OCI-LY7 (cell line): Measurements from ENCODE around the gene CABLES1. TPM values are rescaled to one million over a fixed set of nuclear protein-coding genes. Genes with fewer than 3 reads are reported as not detected.

Experiments
- BruUV-seq: library from RNA; stranded (reverse); fragments of 400-500 nt; replicated peaks from 2 replicates; lab custom pipeline; 2021; lab: Mats Ljungman, UMichigan
- CTCF ChIA-PET: fragments of 300-600 bp; sonication (Branson Sonifier 250); formaldehyde crosslinking; loops from one replicate; lab custom pipeline; 2022; ENCODE audit warnings: antibody characterized with exemption; ENCODE audit not compliant: unreplicated experiment; lab: Charles Lee
- POLR2A ChIA-PET: fragments of 300-600 bp; sonication (Branson Sonifier 250); formaldehyde crosslinking; loops from one replicate; lab custom pipeline; 2022; ENCODE audit warnings: antibody characterized with exemption; lab: Charles Lee
- DNase-seq: peaks from one replicate; pipeline ENCODE4 v3.0.0-alpha.2; 2015; ENCODE audit warnings: low spot score
- H2AFZ ChIP-seq: fragments of 200-600 bp; sonication (generic), shearing (Covaris generic); 2 replicates; pipeline ENCODE4 v1.6.1; 2014; ENCODE audit warnings: mild to moderate bottlenecking, antibody characterized with exemption, low read length, moderate library complexity
- H3K27ac ChIP-seq: fragments of 200-600 bp; sonication (generic); 2 replicates; pipeline ENCODE4 v1.5.1; 2014; ENCODE audit warnings: mixed run types, low read depth, mild to moderate bottlenecking, moderate library complexity, low read length, inconsistent platforms; ENCODE audit not compliant: poor library complexity, severe bottlenecking
- H3K36me3 ChIP-seq: fragments of 200-600 bp; sonication (generic); 2 replicates; pipeline ENCODE4 v1.6.1; 2014; ENCODE audit warnings: mild to moderate bottlenecking, antibody characterized with exemption, low read length, moderate library complexity, mixed read lengths; ENCODE audit not compliant: insufficient read depth
- H3K4me1 ChIP-seq: fragments of 200-600 bp; sonication (generic); 2 replicates; pipeline ENCODE4 v1.5.1; 2014; ENCODE audit warnings: mild to moderate bottlenecking, low read length; ENCODE audit not compliant: insufficient read depth, poor library complexity, severe bottlenecking
- H3K4me2 ChIP-seq: fragments of 200-600 bp; sonication (generic); 2 replicates; pipeline ENCODE4 v1.6.1; 2014; ENCODE audit warnings: mild to moderate bottlenecking, low read length
- H3K4me3 ChIP-seq: fragments of 200-600 bp; sonication (generic); 2 replicates; pipeline ENCODE4 v1.5.1; 2014; ENCODE audit warnings: mild to moderate bottlenecking, low read depth, low read length; ENCODE audit not compliant: poor library complexity, severe bottlenecking
- H3K79me2 ChIP-seq: fragments of 200-600 bp; sonication (generic); 2 replicates; pipeline ENCODE4 v1.6.1; 2016; ENCODE audit warnings: low read depth, mild to moderate bottlenecking, low read length, moderate library complexity, mixed read lengths; ENCODE audit not compliant: insufficient read depth
- H3K9me2 ChIP-seq: fragments of 200-600 bp; sonication (generic); 2 replicates; pipeline ENCODE4 v1.6.1; 2016; ENCODE audit warnings: mild to moderate bottlenecking, low read length, mixed read lengths; ENCODE audit not compliant: insufficient read depth
- H3K9me3 ChIP-seq: fragments of 200-600 bp; sonication (generic); 2 replicates; pipeline ENCODE4 v1.6.1; 2014; ENCODE audit warnings: mild to moderate bottlenecking, mixed run types, low read length, mixed read lengths
- H4K20me1 ChIP-seq: fragments of 200-600 bp; sonication (generic); 2 replicates; pipeline ENCODE4 v1.6.1; 2014; ENCODE audit warnings: mild to moderate bottlenecking, antibody characterized with exemption, low read length, moderate library complexity, mixed read lengths; ENCODE audit not compliant: insufficient read depth
- EZH2phosphoT487 ChIP-seq: fragments of 200-600 bp; sonication (generic); IDR thresholded peaks from 2 replicates; pipeline ENCODE4 v1.6.1; 2018; ENCODE audit warnings: low read depth, borderline replicate concordance, mild to moderate bottlenecking, mixed run types, antibody characterized with exemption, low read length, moderate library complexity, mixed read lengths
- intact Hi-C: fragments of 100-400 bp; cut with micrococcal nuclease; formaldehyde crosslinking; loops from one replicate; pipeline ENCODE4 v1.10.0; 2022; ENCODE audit not compliant: unreplicated experiment
- total RNA-seq, 2 experiments: library from RNA; depleted of rRNA in 1 of 2; stranded (reverse); fragments of >200 nt in 1 of 2; shearing (Covaris generic) in 1 of 2; gene quantifications; 2 replicates each; pipeline ENCODE4 v1.2.3, GENCODE V29; 2014 to 2022
- TF ChIP-seq, protein P1 (sequence below): fragments of 200-600 bp; sonication (generic); conservative IDR thresholded peaks from 2 replicates; pipeline ENCODE4 v1.5.1; 2014; ENCODE audit warnings: mild to moderate bottlenecking, antibody characterized with exemption, low read length, moderate library complexity, mixed read lengths

Gene CABLES1
- total RNA-seq, 2 experiments from 2014 or later = 20.6 to 28.7 TPM

DNA sequence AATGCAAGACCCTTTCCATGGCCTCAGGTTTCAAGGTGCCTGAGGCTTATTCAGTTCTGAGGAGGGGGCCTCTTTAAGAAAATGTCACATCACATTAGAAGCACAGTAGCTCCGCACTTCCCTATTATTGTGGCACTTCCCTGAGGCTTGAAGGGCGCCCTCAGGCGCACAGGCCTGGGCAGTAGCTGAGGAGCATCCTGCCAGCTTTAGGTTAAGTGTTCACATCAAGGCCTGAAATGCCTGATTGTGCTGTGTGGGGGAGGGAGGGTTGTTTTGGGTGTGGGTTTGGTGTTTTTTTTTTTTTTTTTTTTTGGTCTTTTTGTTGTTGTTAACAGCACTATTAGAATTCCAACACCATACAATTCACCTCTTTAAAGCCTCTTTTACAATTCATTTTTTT is 107.9 kb downstream of the CABLES1 start:
- Histone ChIP-seq H3K9me2 (no peaks in the 10 kb centered on the region), H3K79me2 (no peaks in the 10 kb centered on the region; the same call in 1 of the 2 replicates), H3K4me3 (no peak overlapping the region), H3K4me1 (peaks cover 61% of the 10 kb centered on the region), H4K20me1 (no peaks in the 10 kb centered on the region), H3K9me3 (no peaks in the 10 kb centered on the region), H3K4me2 (peak overlapping the region; percentile 64), H3K27ac (peak overlapping the region; percentile 95), H2AFZ (no peak overlapping the region), H3K36me3 (peaks cover 39% of the 10 kb centered on the region)
- CTCF ChIA-PET = interaction anchor here (0.8 to 1.1 kb wide), 3 partner anchors 14 to 17 kb away, joined by 3 to 5 read pairs (median 3); no protein-coding TSS in a partner anchor
- no peak for TF ChIP-seq EZH2phosphoT487
- TF ChIP-seq, protein P1, sequence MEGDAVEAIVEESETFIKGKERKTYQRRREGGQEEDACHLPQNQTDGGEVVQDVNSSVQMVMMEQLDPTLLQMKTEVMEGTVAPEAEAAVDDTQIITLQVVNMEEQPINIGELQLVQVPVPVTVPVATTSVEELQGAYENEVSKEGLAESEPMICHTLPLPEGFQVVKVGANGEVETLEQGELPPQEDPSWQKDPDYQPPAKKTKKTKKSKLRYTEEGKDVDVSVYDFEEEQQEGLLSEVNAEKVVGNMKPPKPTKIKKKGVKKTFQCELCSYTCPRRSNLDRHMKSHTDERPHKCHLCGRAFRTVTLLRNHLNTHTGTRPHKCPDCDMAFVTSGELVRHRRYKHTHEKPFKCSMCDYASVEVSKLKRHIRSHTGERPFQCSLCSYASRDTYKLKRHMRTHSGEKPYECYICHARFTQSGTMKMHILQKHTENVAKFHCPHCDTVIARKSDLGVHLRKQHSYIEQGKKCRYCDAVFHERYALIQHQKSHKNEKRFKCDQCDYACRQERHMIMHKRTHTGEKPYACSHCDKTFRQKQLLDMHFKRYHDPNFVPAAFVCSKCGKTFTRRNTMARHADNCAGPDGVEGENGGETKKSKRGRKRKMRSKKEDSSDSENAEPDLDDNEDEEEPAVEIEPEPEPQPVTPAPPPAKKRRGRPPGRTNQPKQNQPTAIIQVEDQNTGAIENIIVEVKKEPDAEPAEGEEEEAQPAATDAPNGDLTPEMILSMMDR = peak; percentile 84
- intact Hi-C loops = loop anchor here (1.0 to 5.0 kb wide), 5 partner anchors 63 to 769 kb away; partner anchors contain the start of genes RMC1 and TTC39C
- POLR2A ChIA-PET = interaction anchor here (0.6 to 9.3 kb wide), 10 partner anchors 16 to 1645 kb away, joined by 3 to 163 read pairs (median 6); partner anchors contain the start of gene RIOK3
- no TSS peak for BruUV-seq
- peak; percentile 85 for DNase-seq

DNA sequence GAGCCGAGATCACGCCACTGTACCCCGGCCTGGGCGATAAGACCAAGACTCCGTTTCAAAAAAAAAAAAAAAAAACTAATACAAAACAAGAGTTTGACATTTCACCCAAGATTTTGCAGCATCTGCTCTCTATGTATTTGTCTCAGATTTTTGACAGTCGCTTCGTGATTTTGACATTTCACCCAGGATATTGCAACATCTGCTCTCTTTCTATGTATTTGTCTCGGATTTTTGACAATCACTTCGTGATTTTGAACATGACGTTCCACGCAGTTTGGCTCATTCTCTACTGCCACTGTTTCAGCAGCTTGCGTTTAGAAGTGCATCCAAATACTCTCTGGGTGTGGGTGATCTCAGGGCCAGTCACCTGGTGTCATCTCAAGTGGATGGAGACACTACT is 108.5 kb downstream of the CABLES1 start:
- POLR2A ChIA-PET = interaction anchor here (1.4 to 9.3 kb wide), 2 partner anchors 17 to 209 kb away, joined by 3 to 163 read pairs; partner anchors contain the start of gene RIOK3
- H3K27ac ChIP-seq = peak overlapping the region; percentile 95
- H3K4me1 ChIP-seq = peaks cover 54% of the 10 kb centered on the region
- no peaks in the 10 kb centered on the region for H3K9me2 ChIP-seq
- no peak overlapping the region for H2AFZ ChIP-seq
- no TSS peak for BruUV-seq
- no peak overlapping the region for H3K4me3 ChIP-seq
- TF ChIP-seq, protein P1 = no peak
- TF ChIP-seq EZH2phosphoT487 = no peak
- no peaks in the 10 kb centered on the region for H3K9me3 ChIP-seq
- no peaks in the 10 kb centered on the region; the same call in 1 of the 2 replicates for H3K79me2 ChIP-seq
- H3K4me2 ChIP-seq = no peak overlapping the region
- no peak for DNase-seq
- intact Hi-C loops = loop anchor here (1.0 to 5.0 kb wide), 5 partner anchors 64 to 768 kb away; partner anchors contain the start of genes RMC1 and TTC39C
- peaks cover 36% of the 10 kb centered on the region for H3K36me3 ChIP-seq
- CTCF ChIA-PET = interaction anchor here (1.1 kb wide), 1 partner anchor 15 kb away, joined by 5 read pairs; no protein-coding TSS in a partner anchor
- no peaks in the 10 kb centered on the region for H4K20me1 ChIP-seq

DNA sequence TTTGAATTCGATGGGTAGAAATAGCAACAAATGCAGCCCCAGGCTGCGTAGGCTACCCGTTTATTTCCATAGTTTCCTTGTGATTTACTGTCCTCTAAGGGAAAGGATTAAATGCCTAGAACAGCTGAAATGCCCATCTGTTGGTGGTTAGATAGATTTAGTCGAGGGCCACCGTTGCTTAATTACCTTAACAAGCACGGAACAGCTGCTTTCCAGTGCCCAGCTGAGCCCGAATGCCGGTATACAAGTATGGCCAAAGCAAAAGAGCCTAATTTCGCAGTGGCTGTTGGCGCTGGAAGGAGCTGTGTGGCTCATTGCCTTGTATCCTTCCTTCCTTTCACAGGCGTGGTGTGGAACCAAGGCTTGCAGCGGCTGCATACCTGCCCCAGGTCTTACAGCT is 109.1 kb downstream of the CABLES1 start:
- Histone ChIP-seq H3K27ac (no peak overlapping the region), H2AFZ (no peak overlapping the region), H4K20me1 (no peaks in the 10 kb centered on the region), H3K36me3 (peaks cover 41% of the 10 kb centered on the region), H3K4me2 (no peak overlapping the region), H3K9me2 (no peaks in the 10 kb centered on the region), H3K79me2 (no peaks in the 10 kb centered on the region), H3K9me3 (no peaks in the 10 kb centered on the region), H3K4me3 (no peak overlapping the region), H3K4me1 (peaks cover 48% of the 10 kb centered on the region)
- intact Hi-C loops = loop anchor here (5.0 kb wide), 4 partner anchors 168 to 768 kb away; partner anchors contain the start of genes RMC1 and TTC39C
- ChIA-PET CTCF (no interaction called here), POLR2A (no interaction called here)
- no TSS peak for BruUV-seq
- TF ChIP-seq EZH2phosphoT487 = no peak
- TF ChIP-seq, protein P1 = no peak
- DNase-seq = no peak
